DMS79 (cell line): ENCODE measurements around the gene PDE10A.

Experiments used
- DNase-seq: peaks from one replicate; lab custom pipeline; 2025; lab: John Stamatoyannopoulos, UW

Gene PDE10A

DNA sequence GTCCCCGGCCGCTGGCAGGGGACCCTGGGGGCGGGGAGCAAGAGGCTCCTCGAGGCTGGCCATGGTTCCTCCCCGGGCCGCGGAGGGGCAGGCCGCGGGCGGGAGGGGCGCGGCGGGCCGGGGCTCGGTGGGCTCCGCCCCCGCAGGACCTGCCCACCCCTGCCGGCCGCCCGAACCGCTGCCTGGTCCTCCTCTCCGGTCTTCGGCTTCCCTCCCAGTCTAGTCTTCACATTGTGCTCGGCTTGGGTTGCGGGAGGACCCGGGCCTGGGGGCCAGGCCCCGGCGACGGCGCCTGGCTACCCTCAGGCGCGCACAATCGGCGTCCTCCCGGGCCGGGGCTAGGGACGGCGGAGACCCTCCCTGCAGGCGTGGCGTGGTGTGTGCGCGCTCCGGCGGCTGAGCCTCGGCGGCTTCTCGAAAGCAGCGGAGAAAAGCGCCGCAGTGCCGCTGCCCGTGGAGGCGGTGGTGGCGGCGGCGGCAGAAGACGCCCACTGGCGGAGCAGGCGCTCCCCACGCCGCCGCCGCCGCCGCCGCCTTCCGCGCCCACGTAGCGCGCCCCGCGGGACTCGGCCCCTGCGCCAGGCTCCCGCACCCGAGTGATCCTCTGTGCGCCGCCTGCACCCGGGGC is at the start of gene PDE10A:
TSS of gene PDE10A (minus strand) at position 493 of the 628 bp plus-strand sequence. CDS start at position 63, 430 bp downstream.
- DNase-seq, result no peak

DNA sequence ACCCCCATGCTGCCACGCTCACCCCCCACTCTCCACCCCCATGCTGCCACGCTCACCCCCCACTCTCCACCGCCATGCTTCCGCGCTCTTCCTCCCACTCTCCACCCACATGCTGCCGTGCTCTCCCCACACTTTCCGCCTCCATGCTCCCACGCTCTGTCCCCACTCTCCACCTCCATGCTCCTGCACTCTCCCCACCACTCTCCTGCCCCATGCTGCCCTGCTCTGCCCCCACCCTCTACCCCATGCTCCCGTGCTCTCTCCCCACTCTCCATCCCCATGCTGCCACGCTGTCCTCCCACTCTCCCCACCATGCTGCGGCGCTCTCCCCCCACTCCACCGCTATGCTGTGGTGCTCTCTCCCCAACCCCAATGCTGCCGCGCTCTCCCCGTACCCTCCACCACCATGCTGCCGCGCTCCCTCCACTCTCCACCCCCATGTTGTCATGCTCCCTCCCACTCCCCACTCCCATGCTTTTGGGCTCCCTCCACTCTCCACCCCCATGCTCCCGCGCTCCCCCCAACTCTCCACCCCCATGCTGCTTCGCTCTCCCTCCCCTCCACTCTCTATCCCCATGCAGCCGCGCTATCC is 46.0 kb upstream of the PDE10A start:
- no peak for DNase-seq

DNA sequence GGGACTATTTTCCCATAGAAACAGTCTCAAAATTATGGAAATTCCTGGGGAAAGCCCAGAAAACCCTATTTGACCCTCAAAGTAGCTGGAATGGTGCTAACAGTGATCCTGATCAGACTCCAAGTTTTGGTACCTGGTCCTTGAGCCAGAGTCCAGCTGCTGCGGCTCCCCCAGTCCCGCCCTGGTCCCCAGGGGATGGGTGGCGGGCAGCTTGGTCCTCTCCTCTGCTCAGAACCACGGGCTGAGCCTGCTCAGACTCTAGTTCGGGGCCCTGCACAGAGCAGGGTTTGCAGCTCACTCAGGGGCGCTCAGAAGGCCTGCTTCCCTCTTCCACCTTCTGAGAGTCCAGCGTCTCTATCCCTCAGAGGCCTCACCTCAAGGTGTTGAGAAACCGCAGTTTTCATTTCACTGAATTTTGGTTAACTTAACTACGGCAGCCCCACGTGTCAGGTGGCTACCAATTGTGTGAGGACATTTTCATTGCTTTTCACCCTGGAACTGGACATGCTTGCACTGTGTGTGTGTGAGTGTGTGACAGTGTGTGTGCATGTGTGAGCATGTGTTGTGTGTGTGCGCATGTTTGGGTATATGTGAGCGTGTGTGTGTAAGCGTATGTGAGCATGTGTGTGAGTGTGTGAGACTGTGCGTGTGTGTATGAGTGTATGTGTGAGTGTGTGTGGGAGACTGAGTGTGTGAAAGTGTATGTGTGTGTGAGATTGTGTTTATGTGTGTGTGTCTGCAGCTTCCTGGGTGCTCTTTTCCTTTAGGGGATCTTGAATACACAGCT is 44.2 kb upstream of the PDE10A start:
- DNase-seq, result no peak

DNA sequence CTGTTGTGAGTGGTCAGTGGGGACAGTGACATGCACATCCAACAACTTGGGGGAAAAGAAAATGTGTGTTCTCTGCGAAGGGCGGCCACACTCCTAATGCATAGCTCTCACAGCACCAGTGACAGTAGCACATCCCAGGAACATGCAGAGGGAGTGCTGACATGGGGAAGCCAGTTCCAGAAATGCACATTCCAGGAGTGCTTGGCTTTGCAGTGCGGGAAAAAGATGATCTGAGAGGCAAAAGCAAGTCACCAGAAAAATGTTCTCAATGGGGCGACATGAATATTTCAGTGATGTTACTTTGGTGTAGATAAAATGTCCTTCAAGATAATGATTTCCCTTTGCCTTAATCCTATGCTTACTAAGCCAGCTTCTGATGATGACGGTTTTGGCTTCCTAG is 42.9 kb upstream of the PDE10A start:
- no peak for DNase-seq

DNA sequence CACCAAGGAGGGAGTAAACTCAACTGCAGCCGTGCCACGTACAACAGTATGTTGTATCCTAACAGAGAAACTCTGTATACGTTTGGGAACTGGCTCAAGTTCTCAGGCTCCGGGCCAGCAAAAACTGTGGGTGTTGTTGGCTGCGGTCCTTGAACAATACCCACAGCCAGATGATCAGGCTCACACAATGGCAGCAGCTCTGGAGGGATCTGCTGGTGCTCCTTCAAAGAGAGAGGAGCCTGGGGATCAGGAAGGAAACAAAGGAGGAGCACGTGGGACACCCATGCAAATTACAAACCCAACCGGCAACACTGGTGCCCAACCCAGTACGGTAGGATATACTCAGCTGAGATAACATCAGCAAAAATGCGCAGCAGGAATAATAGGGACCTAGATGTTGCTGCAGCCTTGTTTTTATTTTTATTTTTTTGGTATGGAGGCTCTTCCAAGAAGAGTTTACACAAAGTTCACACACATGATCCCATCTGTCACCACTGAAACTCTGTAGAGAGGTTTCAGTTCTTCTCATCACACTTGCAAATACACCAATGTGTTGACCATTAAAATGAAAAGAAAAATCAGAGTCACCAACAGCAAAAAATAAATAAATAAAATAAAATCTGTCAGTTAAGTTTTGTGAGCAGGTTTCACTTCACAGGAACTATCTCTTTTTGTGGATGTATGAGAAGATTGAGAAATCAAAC is 41.2 kb upstream of the PDE10A start:
- no peak for DNase-seq

DNA sequence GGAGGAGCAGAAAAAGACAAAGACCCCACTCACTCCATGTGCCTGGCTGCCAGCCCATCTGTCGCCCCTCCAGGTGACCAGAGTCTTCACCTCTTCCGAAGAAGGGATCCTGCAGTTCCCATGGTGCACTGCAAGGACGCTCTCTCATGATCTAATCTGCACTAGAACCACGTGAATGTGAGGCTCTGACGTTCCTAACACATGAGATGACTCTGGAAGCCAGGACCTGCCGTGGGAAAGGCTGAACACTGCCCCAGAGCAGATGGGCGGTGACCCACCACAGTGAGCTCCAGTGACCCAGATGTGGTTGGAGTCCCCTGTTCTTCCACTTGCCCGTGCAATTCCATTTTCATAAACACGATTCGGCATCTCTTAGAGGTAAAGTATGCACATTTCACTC is 39.6 kb upstream of the PDE10A start:
- DNase-seq, result no peak

DNA sequence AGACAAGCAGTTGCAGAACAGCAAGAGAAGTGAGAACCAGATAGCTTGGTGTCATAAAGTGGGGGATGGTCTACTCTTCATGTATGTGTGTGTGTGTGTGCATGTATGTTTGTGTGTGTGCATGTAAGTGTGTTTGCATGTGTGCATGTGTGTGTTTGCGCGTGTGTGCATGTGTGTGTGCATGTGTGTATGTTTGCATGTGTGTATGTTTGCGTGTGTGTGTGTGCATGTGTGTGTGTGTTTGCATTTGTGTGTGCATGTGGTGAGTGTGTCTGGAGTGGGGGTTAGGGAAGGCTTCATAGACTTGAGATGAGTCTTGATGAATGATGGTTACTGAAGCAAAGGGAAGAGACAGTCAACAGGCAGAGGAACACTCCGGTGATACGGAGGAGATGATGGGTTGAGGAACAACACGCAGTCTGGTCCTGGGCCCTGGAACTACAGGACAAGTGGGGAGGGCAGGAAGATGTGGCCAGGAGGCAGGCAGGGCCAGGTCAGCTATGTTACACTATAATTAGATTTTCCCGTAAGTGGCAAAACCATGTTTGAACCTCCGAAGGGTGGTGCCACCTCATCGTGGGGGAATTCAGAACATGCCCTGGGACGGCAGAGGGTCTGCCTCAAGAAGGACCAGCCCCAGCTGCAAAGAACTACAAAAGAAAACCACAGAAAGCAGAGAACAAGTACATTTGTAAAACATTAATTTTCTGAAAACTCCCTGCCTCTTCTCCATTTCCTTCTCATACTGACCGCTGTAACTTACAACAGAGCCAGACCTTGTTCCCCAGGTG is 38.7 kb upstream of the PDE10A start:
- no peak for DNase-seq

DNA sequence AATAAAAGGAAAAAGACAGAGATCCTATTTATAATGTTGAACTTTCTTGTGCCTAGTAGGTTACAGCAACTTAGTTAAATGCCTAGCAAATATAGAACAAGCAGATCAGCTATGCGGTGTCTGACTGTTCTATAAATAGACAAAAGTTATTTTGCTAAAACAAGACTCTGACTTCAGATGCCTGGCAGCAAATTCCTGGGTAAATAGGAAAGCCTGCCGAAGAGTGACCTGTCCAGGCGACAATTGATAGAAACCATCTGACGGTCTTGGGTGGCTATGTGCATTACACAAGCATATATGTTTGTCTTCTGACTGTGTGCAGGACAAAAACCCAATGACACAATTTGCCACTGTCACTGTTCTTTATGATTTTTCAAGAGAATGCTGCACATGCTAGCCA is 38.0 kb upstream of the PDE10A start:
- DNase-seq, result no peak

DNA sequence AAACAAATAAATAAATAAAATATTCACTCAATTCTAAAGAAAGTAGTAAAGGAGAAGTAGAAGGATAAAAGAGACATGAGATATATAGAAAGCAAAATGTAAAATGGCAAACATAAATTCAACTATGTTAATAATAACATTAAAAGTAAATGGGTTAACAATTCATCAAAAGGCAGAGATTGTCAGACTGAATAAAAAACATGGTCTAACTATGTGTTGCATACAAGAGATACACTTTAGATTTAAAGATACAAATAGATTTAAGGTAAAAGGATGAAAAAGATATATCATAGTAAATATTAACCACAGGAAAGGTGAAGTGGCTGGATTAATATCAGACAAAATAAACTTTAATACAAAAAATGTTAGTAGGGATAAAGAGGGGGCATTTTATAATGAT is 35.8 kb upstream of the PDE10A start:
- no peak for DNase-seq

DNA sequence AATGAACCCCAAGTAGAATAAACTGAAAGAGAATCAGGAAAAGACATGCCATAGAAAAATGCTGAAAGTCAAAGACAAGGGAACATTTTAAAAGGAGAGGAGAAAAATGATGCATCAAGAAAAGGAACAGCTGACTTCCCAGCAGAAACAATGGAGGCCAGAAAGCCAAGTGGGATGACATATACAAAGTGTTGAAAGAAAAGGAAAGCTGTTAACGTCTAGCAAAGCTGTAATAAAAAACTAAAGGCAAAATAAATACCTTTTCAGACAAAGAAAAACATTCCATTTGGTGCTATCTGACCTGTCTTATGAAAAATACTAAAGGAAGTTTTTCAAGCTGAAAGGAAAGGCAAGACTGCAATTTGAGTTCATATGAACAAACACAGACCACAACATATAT is 34.1 kb upstream of the PDE10A start:
- no peak for DNase-seq

DNA sequence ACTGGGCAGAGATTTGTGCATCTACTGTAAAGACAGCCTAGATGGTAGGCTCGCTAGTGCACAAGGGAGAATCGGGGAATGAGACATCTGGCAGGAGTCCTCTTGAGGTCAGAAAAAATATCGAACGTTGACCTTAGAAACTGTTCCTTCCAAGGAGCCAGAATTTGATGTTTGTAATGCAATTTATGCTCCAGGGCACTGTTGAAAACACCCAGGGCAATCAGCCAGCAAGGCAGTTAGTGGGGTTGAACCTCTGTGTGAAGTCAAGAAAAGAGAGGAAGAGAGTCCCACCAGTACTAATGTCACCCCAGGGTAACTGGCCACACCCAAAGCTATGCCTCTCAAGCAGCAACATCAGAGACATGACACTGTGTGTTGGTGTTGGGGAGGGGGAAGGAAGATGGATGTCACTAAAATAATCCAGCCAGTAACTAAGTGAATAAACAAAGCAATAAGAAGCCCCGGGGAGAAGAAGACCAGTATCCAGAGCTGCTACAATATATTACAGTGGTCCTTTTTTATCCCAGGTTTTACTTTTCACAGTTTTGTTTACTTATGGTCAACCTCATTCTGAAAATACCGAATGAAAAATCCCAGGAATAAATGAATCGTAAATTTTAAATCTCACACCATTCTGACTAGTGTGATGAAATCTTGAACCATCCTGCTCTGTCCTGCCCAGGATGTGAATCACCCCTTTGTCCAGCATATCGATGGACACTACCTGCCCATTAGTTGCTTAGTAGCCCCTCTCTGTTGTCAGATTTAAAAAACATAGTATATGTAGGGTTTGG is 32.9 kb upstream of the PDE10A start:
- DNase-seq, result no peak

DNA sequence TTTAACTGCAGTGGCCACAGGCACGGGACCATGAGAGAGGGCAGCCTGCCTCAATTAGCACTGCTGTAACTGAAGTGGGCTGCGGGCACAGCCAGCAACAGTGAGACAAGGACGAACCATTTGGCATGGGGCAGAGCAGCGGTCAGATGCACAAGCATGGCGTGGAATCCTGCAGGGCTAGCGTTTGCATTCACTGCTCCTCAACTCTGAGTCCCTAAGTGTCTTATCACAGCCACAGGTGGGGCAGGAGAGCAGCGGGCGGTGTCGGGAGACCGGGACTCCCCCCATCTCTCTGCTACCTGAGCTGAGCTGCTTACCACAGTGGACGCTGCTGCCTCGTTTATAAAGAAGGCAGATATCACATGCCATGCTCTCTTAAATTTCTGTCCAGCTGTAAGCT is 31.3 kb upstream of the PDE10A start:
- DNase-seq, result no peak

DNA sequence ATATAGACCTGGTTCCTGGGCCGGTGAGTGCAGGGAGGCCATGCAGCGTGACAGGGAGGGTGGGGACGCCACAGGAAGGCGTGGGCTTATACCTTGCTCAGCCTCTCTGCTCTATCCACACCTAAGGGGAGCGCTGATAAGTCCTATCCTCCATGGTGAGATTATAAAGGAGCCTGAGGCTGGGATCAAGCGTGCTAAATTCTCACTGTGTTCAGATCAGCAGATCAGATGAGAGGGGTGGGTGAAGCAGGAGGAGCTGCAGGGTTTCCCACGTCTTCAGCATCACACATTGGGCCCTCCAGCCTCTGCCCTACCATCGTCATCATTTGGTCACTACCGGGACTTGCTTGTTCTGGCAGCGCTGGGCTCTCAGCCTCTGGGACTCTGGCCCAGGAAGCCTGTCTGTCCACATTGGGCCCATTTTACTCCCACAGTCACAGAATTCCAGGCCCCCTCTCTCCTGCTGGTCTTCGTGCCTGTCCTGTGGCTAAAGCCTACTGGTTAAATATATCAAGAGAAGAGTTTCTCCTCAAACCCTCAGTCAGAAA is 29.1 kb upstream of the PDE10A start:
- no peak for DNase-seq

DNA sequence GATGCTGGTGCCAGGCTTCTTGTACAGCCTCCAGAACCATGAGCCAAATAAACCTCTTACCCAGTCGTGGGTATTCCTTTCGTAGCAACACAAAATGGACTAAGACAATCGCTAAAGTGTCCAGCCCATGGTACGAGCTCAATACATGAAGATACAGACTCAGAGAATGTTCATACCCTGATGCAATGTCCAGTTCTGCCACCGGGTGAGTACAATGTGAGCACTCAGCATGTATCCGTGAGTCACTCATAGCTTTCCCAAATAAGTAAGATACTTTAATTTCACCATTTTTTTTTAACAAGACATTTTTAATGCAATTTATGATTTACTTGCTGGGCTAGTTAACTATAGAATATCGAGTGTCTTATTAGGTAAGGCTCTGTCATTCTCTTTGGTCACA is 26.7 kb upstream of the PDE10A start:
- DNase-seq, result no peak

DNA sequence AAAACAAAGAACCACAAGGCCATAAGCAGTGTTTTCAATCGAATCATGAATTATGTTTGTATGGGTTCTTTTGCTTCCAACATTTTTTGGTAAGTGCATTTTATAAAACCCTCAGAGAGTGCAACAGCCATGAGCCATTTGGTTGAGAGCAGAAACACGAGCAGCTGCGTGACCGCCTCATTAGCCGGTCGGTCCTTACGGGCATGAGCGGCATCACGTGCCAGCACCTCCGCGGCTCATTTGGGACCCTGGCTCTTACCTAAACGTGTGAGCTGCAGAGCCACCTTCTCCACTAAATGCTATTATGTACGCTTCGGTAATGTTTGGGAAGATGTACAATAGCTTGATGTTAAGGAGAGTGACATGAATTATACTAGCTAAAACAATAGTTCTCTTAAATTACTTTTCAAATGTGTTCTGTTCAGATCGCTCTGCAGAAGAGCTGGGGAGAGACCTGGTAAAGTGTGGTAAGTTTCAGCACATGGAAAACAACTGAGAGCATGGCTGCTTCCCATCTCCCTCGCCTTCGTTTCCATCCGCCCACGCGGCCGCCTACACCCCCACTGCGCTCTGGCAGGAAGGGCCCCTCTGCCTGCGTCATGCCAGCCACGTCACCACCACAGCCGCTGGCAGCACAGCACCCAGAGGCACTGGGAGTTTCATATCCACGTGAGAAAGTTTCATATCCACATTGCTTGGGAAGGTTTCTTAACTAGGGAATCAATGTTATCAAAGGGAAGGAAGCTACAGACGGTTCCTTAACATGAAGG is 23.7 kb upstream of the PDE10A start:
- no peak for DNase-seq

DNA sequence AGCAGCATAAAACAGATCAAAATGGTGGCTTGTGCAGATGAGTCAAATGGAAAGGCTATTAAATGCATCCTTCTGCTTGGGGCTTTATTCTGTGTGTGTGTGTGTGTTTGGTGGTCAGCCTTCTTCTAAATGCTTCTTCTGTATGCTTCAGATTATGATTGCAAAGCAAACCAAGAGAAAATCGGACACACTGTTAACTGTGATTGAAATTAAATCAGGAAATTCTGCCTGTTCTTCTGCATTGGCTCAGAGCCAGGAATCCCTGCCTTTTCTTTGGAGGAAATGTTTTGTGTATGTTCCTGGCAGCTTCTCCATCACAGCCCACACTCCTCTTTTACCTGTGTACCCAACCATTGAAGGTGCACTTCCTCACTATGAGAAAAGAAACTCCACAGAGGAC is 22.3 kb upstream of the PDE10A start:
- no peak for DNase-seq

DNA sequence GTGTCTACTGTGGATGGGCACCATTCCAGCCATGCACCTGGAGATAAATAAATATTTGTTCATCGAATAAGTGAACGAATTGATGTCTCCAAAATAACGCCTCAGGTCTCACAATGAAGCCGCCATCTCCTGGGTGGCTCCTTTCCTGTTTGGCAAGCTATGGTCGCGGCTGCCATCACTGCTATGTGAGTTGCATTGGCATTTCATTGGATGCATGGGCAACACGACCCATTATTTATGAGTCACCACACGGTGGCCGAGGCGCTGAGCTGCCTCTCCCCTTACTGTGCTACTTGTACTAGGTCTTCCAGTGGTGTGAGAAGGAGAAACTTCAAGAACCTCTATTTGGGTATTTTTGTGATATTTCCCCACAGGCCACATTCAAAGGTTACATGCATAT is 21.3 kb upstream of the PDE10A start:
- no peak for DNase-seq

DNA sequence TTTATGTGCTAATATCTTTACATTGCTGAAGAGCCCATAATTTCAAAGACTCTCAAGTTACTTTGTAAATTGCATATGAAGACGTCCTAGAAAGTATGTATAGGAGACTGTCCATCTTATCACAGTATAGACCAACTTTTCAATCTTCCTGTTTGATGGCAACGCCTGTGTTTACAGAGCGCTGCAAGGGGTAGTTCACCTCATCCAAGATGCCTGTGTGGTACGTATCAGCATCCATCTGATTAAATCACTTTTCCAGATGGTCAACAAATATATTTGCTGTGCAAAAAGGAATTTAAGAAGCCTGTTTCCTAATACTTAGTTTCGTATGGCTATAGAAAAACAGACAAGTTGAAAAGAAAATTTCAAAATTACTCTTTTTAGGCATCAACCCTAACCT is 17.9 kb upstream of the PDE10A start:
- DNase-seq, result no peak

DNA sequence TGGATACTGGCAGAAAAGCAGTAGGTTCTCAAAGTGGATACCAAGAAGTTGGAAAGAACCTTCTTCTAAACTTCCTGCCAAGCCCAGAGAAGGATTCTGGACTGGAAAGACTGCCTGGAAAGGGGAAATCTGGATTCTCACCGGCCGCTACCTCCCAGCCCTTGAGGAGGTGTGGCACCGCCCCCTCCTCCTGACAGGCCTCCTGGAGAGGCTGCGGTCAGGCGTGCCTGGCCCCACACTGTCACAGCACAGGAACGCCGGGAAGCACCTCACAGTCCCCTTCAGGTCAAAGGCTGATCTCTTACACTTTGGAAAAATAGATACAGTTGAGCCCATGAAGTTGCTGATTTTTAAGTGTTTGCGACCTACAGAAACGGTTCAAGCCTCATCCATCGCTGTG is 16.3 kb upstream of the PDE10A start:
- DNase-seq, result no peak

DNA sequence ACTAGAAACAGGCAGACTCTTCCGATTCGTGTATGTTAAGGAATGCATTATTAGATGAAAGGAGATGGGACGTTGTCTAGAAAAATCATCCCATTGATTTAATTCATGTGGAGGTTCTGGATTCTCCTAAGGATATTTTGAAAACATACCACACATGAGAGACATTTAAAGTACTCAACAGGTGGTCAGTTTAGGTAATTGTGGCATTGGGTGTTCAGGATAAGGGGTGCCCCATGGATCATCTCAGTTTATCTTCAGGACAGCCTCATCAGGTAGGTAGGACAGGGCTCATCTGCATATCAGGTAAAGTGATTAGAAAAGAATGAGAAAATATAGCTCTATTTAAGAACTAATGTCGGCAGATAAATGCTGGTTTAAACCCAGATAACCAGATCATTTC is 15.9 kb upstream of the PDE10A start:
- DNase-seq, result no peak
